Measurements from ENCODE around the gene FRMPD2.
"Not testable (repeated sequence)": the region's sequence is repeated elsewhere in the genome, so short reads cannot be mapped to it uniquely, and the experiment has no call there.

FRMPD2 gene

DNA sequence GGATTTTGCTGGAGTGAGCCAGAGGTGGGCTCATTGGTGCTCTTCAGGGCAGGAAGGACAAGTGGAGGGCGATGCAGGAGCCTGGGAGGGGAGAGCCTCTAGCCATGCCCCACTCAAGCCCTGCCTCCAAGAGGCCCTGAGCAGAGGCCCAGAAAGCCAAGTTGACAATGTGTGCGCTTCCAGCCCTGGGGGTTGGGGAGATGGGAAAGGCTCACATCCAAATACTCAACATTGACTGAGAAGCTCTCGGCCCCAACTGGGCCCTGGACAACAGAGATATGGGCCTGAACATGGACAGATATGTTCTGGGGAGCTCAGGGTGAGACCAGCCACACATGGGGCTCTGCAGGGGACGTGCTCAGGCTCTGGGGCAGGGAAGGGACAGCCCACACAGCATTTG lies 39.0 kb downstream of the FRMPD2 start:
- H3K27me3 Mint-ChIP-seq = peaks cover 1% of the 10 kb centered on the region

GRCh38 chr10:48234787-48235186 lies 39.7 kb downstream of the FRMPD2 start:
- H3K9me3 Mint-ChIP-seq = no peaks in the 10 kb centered on the region
- H3K27ac Mint-ChIP-seq = no peak overlapping the region
- H3K4me1 Mint-ChIP-seq = no peaks in the 10 kb centered on the region
- H3K4me3 Mint-ChIP-seq = no peak overlapping the region
- no peaks in the 10 kb centered on the region for H3K36me3 Mint-ChIP-seq
- peaks cover 1% of the 10 kb centered on the region for H3K27me3 Mint-ChIP-seq

More for the DNA sequence above, 39.0 kb downstream of the FRMPD2 start:
- Mint-ChIP-seq H3K9me3 (no peaks in the 10 kb centered on the region), H3K4me3 (no peak overlapping the region), H3K36me3 (no peaks in the 10 kb centered on the region), H3K4me1 (no peaks in the 10 kb centered on the region), H3K27ac (no peak overlapping the region)

DNA sequence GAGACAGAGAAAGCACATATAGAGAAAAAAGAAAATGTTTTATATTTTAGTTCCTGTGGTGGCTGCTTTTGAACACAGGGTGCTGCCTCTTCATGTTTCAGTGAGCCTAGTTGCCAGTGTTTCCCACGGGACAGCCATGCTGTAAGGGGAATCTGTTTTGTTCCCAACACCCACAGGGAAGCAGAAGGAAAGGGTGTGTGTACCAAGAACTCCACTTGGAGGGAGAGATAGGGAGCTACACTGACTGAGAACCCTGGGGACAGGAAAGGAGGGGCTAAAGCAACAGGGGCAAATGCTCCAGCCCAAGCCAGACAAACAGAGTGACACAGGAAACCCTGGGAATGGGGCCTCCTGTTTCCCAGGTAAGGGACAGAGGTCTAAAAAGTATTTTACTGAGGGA lies 40.2 kb downstream of the FRMPD2 start:
- H3K27ac Mint-ChIP-seq = no peak overlapping the region
- H3K4me3 Mint-ChIP-seq = no peak overlapping the region
- H3K36me3 Mint-ChIP-seq = no peaks in the 10 kb centered on the region
- no peaks in the 10 kb centered on the region for H3K4me1 Mint-ChIP-seq
- H3K27me3 Mint-ChIP-seq = peaks cover 3% of the 10 kb centered on the region
- H3K9me3 Mint-ChIP-seq = no peaks in the 10 kb centered on the region

GRCh38 chr10:48233559-48234005 lies 40.9 kb downstream of the FRMPD2 start:
- H3K4me1 Mint-ChIP-seq = no peaks in the 10 kb centered on the region
- H3K9me3 Mint-ChIP-seq = no peaks in the 10 kb centered on the region
- H3K27me3 Mint-ChIP-seq = peaks cover 3% of the 10 kb centered on the region
- no peak overlapping the region for H3K4me3 Mint-ChIP-seq
- no peaks in the 10 kb centered on the region for H3K36me3 Mint-ChIP-seq
- H3K27ac Mint-ChIP-seq = no peak overlapping the region

DNA sequence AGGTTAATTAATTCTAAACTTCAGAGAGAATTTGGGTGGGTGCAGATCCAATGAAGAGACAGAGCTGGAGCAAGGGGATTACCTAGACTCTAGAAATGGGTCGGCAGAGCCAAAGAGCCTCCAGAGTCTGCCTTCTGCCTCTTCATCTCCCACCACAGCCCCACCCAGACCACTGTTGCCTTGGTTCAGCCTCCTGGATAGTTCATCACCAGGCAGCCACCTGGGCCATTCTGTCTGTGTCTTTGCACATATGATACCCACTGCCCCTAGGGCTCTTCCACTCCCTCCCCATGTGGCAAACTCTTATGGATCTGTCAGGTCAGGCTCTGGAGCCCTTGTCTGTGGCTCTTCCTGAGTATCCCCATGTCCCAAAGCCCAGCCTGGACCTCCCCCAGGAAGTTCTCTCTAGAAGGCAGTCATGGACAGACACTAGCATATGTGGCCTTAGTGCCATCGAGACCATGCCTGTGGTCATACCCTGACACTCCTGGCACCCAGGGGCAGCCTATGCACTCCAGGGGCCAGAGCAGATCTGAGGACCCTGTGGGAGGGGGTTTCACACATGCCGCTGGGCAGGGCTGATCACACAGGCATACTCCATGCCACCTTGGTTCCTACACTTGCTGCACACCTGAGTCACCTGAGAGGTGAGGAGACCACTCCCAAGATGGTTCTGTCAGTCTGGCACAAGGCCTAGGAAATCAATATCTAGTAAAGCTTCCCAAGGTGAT lies 41.6 kb downstream of the FRMPD2 start:
- no peaks in the 10 kb centered on the region for H3K4me1 Mint-ChIP-seq
- no peaks in the 10 kb centered on the region for H3K9me3 Mint-ChIP-seq
- H3K27me3 Mint-ChIP-seq = peaks cover 4% of the 10 kb centered on the region

DNA sequence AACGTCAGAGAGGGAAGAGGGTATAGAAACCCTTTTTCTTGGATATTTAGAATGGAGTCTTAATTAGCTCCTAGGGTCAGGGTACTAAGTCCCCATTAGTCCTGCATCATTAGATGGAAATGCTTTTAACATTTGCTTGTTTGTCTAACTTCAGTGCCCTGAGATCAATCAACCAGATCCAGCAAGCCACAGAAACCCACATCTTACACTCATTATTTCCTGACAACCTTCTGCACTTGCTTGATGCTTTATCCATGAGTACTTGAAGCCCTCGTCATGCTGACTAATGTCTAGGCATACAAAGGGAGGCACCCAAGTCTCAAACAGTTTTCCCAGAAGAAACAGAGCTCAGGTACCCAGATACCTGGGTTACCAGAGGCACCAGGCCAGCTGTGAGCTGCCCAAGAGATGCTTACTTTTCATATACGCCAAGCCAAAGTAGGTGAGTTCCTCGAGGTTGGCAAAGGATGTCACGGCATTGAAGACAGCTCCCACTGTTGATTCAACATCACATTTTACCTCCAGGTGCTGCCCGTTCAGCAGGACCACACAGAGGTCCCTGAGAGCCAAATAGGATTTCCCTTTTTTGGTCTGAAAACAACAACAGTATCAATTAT lies 42.7 kb downstream of the FRMPD2 start:
- H3K4me3 Mint-ChIP-seq = no peak overlapping the region
- no peak overlapping the region for H3K27ac Mint-ChIP-seq
- peaks cover 6% of the 10 kb centered on the region for H3K27me3 Mint-ChIP-seq

More for the DNA sequence above, 41.6 kb downstream of the FRMPD2 start:
- no peaks in the 10 kb centered on the region for H3K36me3 Mint-ChIP-seq
- H3K27ac Mint-ChIP-seq = no peak overlapping the region
- no peak overlapping the region for H3K4me3 Mint-ChIP-seq

GRCh38 chr10:48231178-48231577 lies 43.3 kb downstream of the FRMPD2 start:
- no peak overlapping the region for H3K27ac Mint-ChIP-seq

More for the DNA sequence above, 42.7 kb downstream of the FRMPD2 start:
- Mint-ChIP-seq H3K9me3 (no peaks in the 10 kb centered on the region), H3K4me1 (no peaks in the 10 kb centered on the region), H3K36me3 (no peaks in the 10 kb centered on the region)

GRCh38 chr10:48227213-48227612 lies 47.3 kb downstream of the FRMPD2 start:
- peaks cover 7% of the 10 kb centered on the region for H3K27me3 Mint-ChIP-seq
- no peaks in the 10 kb centered on the region for H3K4me1 Mint-ChIP-seq
- no peaks in the 10 kb centered on the region for H3K9me3 Mint-ChIP-seq
- H3K4me3 Mint-ChIP-seq = no peak overlapping the region
- H3K27ac Mint-ChIP-seq = no peak overlapping the region
- H3K36me3 Mint-ChIP-seq = no peaks in the 10 kb centered on the region

More at GRCh38 chr10:48231178-48231577, 43.3 kb downstream of the FRMPD2 start:
- H3K27me3 Mint-ChIP-seq = peaks cover 6% of the 10 kb centered on the region
- H3K4me3 Mint-ChIP-seq = no peak overlapping the region
- no peaks in the 10 kb centered on the region for H3K9me3 Mint-ChIP-seq
- no peaks in the 10 kb centered on the region for H3K36me3 Mint-ChIP-seq
- no peaks in the 10 kb centered on the region for H3K4me1 Mint-ChIP-seq

DNA sequence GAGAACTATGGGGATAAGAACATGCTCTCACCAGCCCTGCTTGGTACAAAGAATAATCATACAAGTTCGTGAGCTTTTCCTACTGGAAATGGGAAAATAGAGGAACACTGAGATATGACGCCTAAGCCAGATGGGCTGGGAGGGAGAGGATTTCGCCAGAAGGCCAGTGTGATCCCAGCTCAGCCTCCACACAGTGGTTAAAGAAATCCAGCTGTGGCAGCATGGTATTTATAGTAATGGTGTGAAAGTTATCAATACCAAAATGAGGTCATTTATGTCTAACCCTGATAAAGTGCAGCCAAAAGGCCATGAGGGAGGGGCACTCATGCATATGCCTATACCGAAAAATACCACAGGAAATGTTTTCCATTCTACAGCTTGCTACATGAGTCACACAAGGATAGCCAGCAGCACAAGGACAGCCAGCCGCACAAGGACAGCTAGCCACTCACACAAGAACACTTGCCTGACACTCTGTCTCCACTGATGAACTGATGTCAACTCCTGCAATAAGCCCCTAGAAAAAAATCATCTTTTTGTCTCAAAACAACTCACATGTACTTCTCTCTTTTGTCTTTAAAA lies 49.4 kb downstream of the FRMPD2 start:
- Mint-ChIP-seq H3K27me3 (peaks cover 8% of the 10 kb centered on the region), H3K9me3 (no peaks in the 10 kb centered on the region), H3K27ac (no peak overlapping the region)

DNA sequence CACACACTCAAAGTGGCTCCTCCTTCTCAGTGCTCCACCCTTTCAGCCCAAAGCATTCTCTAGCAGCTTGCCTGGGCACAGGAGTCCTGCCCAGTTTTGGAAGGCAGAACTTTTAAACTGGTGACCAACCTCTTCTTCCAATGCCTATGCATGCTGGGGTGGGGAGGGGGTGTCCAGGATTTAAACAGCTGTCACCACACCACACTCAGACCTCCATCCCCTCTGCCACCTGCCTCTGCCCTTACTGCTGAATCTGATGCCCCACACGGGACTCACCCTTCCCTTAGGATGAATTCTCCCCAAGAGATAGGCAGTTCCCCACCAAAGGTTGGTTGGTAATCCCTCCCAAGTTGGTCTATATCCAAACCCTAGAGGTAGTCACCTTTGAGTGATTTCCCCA lies 50.2 kb downstream of the FRMPD2 start:
- H3K27ac Mint-ChIP-seq = no peak overlapping the region
- no peak overlapping the region for H3K4me3 Mint-ChIP-seq
- no peaks in the 10 kb centered on the region for H3K4me1 Mint-ChIP-seq
- H3K36me3 Mint-ChIP-seq = no peaks in the 10 kb centered on the region
- H3K9me3 Mint-ChIP-seq = no peaks in the 10 kb centered on the region
- H3K27me3 Mint-ChIP-seq = peaks cover 9% of the 10 kb centered on the region

More for the DNA sequence above, 49.4 kb downstream of the FRMPD2 start:
- no peak overlapping the region for H3K4me3 Mint-ChIP-seq
- H3K36me3 Mint-ChIP-seq = no peaks in the 10 kb centered on the region
- no peaks in the 10 kb centered on the region for H3K4me1 Mint-ChIP-seq

DNA sequence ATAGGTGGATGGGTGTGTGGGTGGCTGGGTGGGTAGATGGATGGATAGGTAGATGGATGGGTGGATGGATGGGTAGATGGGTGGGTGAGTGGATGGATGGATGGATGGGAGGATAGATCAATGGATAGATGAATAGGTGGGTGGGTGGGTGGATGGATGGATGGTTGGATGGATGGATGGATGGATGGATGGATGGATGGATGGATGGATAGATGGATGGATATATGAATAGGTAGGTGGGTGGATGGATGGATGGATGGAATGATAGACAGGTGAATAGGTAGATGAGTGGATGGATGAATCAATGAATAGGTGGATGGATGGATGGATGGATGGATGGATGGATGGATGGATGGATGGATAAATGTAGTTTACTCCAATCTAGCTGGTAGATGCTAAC lies 52.7 kb downstream of the FRMPD2 start:
- Mint-ChIP-seq H3K36me3 (no peaks in the 10 kb centered on the region), H3K27me3 (peaks cover 6% of the 10 kb centered on the region), H3K27ac (no peak overlapping the region), H3K9me3 (no peaks in the 10 kb centered on the region), H3K4me1 (no peaks in the 10 kb centered on the region), H3K4me3 (no peak overlapping the region)

- not testable (repeated sequence) for H3K4me3 Mint-ChIP-seq, H3K4me1 Mint-ChIP-seq, H3K9me3 Mint-ChIP-seq, H3K36me3 Mint-ChIP-seq, H3K27me3 Mint-ChIP-seq, H3K27ac Mint-ChIP-seq
Observed at GRCh38 chr10:48221031-48221430, 53.5 kb downstream of the FRMPD2 start.

DNA sequence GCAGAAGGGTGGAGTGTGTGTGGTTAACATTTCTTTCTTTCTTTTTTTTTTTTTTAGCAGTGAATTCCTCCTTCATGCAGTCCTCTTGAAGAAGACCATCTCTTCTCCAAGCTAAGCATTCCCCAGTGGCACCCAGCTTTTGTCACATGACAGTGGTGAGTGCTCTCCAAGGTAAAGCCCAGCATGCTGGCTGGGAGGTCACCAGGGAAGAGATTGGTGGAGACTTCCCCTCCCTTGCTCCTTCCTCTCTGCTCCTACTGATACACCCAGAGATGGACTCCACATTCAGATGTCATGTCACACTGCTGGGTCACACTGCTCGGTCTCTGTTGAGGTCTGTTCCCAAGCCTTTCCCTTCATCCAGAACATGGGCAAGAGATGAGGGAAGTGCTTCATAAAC lies 55.3 kb downstream of the FRMPD2 start:
- Mint-ChIP-seq H3K4me3 (no peak overlapping the region), H3K27me3 (peaks cover 4% of the 10 kb centered on the region), H3K9me3 (no peaks in the 10 kb centered on the region), H3K4me1 (no peaks in the 10 kb centered on the region), H3K27ac (no peak overlapping the region), H3K36me3 (no peaks in the 10 kb centered on the region)

- Mint-ChIP-seq H3K36me3 (no peaks in the 10 kb centered on the region), H3K9me3 (no peaks in the 10 kb centered on the region), H3K27ac (no peak overlapping the region), H3K4me3 (no peak overlapping the region), H3K27me3 (peaks cover 2% of the 10 kb centered on the region), H3K4me1 (no peaks in the 10 kb centered on the region)
Observed at GRCh38 chr10:48216744-48217143, 57.8 kb downstream of the FRMPD2 start.

DNA sequence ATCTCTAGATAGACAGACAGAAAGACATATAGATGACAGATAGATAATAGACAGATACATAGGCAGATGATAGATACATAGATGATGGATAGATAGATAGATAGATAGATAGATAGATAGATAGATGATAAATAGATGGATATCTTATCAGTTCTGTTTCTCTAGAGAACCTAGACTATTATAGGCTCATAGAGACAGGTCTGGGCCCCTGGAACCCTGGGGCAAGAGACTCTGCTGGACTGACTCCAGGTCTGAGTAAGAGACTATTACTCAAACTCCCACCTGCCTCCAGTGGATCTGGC lies 58.3 kb downstream of the FRMPD2 start:
- Mint-ChIP-seq H3K36me3 (no peaks in the 10 kb centered on the region), H3K27ac (no peak overlapping the region), H3K9me3 (no peaks in the 10 kb centered on the region)

DNA sequence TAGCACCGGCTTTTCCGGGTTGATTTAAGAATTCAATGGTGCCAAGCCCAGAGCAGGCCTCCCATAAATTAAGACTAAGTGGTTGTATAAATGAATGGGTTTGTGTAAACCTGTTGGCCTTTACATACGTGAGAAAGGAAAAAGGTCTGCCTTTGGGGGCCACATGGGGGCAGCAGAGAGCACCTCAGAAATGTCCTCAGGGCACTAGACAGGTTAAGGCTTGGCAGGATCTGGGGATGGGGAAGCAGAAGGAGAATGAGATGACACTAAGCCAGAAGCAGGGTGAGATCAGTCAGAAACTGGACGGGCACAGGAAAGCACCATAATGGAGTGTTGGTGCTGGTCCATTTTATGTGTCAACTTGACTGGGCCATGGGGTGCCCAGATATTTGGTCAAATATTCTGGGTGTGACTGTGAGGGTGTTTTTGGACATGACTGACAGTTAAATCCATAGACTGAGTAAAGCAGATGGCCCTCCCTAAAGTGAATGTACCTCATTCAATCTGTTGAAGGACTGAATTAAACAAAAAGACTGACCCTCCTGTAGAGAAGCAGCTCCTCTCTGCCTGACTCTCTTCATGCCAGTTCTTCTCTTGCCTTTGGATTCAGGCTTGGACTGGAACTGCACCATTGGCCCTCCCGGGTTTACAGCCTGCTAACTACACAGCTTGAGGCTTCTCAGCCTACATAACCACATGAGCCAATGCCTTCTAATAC lies 58.9 kb downstream of the FRMPD2 start:
- H3K4me1 Mint-ChIP-seq = no peaks in the 10 kb centered on the region
- H3K27me3 Mint-ChIP-seq = peaks cover 2% of the 10 kb centered on the region
- H3K9me3 Mint-ChIP-seq = no peaks in the 10 kb centered on the region
- no peak overlapping the region for H3K27ac Mint-ChIP-seq
- no peak overlapping the region for H3K4me3 Mint-ChIP-seq
- no peaks in the 10 kb centered on the region for H3K36me3 Mint-ChIP-seq

More for the DNA sequence above, 58.3 kb downstream of the FRMPD2 start:
- Mint-ChIP-seq H3K4me1 (no peaks in the 10 kb centered on the region), H3K27me3 (peaks cover 2% of the 10 kb centered on the region), H3K4me3 (no peak overlapping the region)
